Measurements from ENCODE around the gene VKORC1. TPM values are rescaled to one million over a fixed set of nuclear protein-coding genes. Genes with fewer than 3 reads are reported as not detected.

Gene VKORC1
- total and polyA plus RNA-seq, 2 of the 4 experiments (the other 2 are of a cell fraction): 65.2 to 317 TPM

DNA sequence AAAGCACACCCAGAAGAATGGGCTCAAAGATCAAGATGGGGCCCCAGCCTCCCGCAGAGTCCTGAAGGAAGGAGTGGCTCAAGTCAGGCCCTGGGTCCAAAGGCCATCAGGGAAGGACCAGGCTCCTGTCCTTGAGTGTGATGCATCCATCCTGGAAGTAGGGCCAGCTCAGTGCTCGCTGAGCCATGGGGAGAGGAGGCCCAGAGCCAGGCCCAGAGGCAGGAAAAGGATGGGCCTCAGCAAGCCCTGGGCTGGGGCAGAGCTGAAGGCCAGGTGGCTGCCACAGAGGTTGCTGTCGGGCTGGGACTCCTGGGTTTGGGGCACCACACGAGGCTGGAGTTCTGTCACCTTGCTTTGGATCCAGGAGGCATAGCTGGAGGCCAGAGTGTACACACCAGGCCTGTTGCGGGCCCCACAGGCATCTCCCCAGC lies 37.3 kb upstream of the VKORC1 start:
- dilution Hi-C loops (cut with HindIII; ENCODE audit: low sequenced_read_pairs, unreplicated experiment): no loop called here
- Histone ChIP-seq H4K20me1 (ENCODE audit: insufficient read depth, low read length) (no peaks in the 10 kb centered on the region), H3K27me3 (ENCODE audit: control insufficient read depth, insufficient read depth, low read length) (no peaks in the 10 kb centered on the region; the same call in 1 of the 2 replicates), H2BK5ac (ENCODE audit: low read depth, low read length, poor library complexity, severe bottlenecking) (no peak overlapping the region), H3K9me1 (ENCODE audit: insufficient read depth, low read length) (peaks cover 3% of the 10 kb centered on the region), H2AFZ (replicated peaks; ENCODE audit: low read length, poor library complexity) (no peak overlapping the region), H2BK120ac (ENCODE audit: low read depth, low read length) (no peak overlapping the region), H3K18ac (ENCODE audit: low read depth, low read length) (no peak overlapping the region), H3K27ac (ENCODE audit: insufficient read depth, low read length) (no peak overlapping the region), H3K56ac (ENCODE audit: extremely low read depth, insufficient read depth, low read length) (no peak overlapping the region), H2BK15ac (ENCODE audit: low read depth, low read length) (no peak overlapping the region), H3K4me1 (ENCODE audit: control insufficient read depth, insufficient read depth, low read length) (0 out of 2 replicates have a peak, but pooled peaks cover 3% of the 10 kb centered on the region), H3K9ac (ENCODE audit: low read depth, low read length) (no peak overlapping the region), H2BK20ac (ENCODE audit: low read depth, low read length) (no peak overlapping the region), H3K4me3 (ENCODE audit: insufficient read depth, low read depth, low read length) (no peak overlapping the region), H3K79me1 (ENCODE audit: low read depth in 1 of 2, low read length in 2 of 2) (no peaks in the 10 kb centered on the region), H3K4me2 (ENCODE audit: low read depth, low read length) (no peak overlapping the region), H2AK9ac (replicated peaks; ENCODE audit: low read depth, low read length, poor library complexity) (no peak overlapping the region), H2AK5ac (ENCODE audit: low read depth, low read length) (no peak overlapping the region), H3K9me3 (ENCODE audit: control insufficient read depth, insufficient read depth, low read length) (no peaks in the 10 kb centered on the region), H3K4ac (ENCODE audit: low read depth, low read length) (no peak overlapping the region), H4K8ac (ENCODE audit: low read depth in 2 of 2, low read length in 2 of 2) (no peak overlapping the region), H4K5ac (ENCODE audit: low read depth, low read length) (no peak overlapping the region), H3K36me3 (ENCODE audit: control insufficient read depth, insufficient read depth, low read length) (peaks cover 36% of the 10 kb centered on the region), H4K91ac (ENCODE audit: insufficient read depth, low read depth, low read length) (no peak overlapping the region), H3K23ac (ENCODE audit: low read depth, low read length) (no peak overlapping the region), H3K14ac (replicated peaks; ENCODE audit: low read depth, low read length) (no peak overlapping the region)
- ATAC-seq (ENCODE audit: low read depth) (no peak), DNase-seq (no peak)
- TF ChIP-seq SMC3 (IDR thresholded peaks at IDR 0.05; ENCODE audit: low read depth, low read length) (no peak), RCOR1 (IDR thresholded peaks at IDR 0.05; ENCODE audit: insufficient replicate concordance, low read length) (no peak), BHLHE40 (IDR thresholded peaks at IDR 0.05; ENCODE audit: low read depth, low read length) (no peak), CEBPB (IDR thresholded peaks at IDR 0.05; ENCODE audit: low read depth, low read length) (no peak), MAZ (IDR thresholded peaks at IDR 0.05; ENCODE audit: borderline replicate concordance, low read depth, low read length) (no peak), RFX5 (IDR thresholded peaks at IDR 0.05; ENCODE audit: low read depth, low read length) (no peak), CHD1 (IDR thresholded peaks at IDR 0.05; ENCODE audit: low read depth, low read length) (no peak), POLR2A (IDR thresholded peaks at IDR 0.05; ENCODE audit: low read depth, low read length) (no peak), RAD21 (IDR thresholded peaks at IDR 0.05; ENCODE audit: low read length) (no peak), FOS (IDR thresholded peaks at IDR 0.05; ENCODE audit: low read depth, low read length) (no peak), MXI1 (IDR thresholded peaks at IDR 0.05; ENCODE audit: borderline replicate concordance, low read depth, low read length) (no peak)
- TF ChIP-seq, protein P1, sequence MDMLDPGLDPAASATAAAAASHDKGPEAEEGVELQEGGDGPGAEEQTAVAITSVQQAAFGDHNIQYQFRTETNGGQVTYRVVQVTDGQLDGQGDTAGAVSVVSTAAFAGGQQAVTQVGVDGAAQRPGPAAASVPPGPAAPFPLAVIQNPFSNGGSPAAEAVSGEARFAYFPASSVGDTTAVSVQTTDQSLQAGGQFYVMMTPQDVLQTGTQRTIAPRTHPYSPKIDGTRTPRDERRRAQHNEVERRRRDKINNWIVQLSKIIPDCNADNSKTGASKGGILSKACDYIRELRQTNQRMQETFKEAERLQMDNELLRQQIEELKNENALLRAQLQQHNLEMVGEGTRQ (IDR thresholded peaks at IDR 0.05; ENCODE audit: low read depth, low read length): no peak
- TF ChIP-seq, protein P2, sequence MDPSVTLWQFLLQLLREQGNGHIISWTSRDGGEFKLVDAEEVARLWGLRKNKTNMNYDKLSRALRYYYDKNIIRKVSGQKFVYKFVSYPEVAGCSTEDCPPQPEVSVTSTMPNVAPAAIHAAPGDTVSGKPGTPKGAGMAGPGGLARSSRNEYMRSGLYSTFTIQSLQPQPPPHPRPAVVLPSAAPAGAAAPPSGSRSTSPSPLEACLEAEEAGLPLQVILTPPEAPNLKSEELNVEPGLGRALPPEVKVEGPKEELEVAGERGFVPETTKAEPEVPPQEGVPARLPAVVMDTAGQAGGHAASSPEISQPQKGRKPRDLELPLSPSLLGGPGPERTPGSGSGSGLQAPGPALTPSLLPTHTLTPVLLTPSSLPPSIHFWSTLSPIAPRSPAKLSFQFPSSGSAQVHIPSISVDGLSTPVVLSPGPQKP (IDR thresholded peaks at IDR 0.05; ENCODE audit: borderline replicate concordance, low read depth, low read length): no peak
- intact Hi-C loops (cut with micrococcal nuclease): no loop called here
- POLR2A ChIA-PET (ENCODE audit: unreplicated experiment): no interaction called here
- in situ Hi-C loops (cut with MboI; ENCODE audit: low sequenced_read_pairs): no loop called here
- 87% methylated on average over 3 of the region's 5 CpGs; no CpG with 5 or more reads in 1 of the 2 experiments for WGBS, 2 experiments (ENCODE audit: extremely low coverage in 2 of 2, insufficient read length in 1 of 2)
- CTCF ChIA-PET: interaction anchor here (0.6 kb wide), 1 partner anchor 10 kb away, joined by 3 read pairs; no protein-coding TSS in a partner anchor
- no TSS peak for BruUV-seq (replicated peaks)
